ENCODE data around the gene MED29. TPM values are rescaled to one million over a fixed set of nuclear protein-coding genes. Genes with fewer than 3 reads are reported as not detected.

MED29 gene
- total RNA-seq, 1 experiment from 2014 or later, result 42.9 TPM

DNA sequence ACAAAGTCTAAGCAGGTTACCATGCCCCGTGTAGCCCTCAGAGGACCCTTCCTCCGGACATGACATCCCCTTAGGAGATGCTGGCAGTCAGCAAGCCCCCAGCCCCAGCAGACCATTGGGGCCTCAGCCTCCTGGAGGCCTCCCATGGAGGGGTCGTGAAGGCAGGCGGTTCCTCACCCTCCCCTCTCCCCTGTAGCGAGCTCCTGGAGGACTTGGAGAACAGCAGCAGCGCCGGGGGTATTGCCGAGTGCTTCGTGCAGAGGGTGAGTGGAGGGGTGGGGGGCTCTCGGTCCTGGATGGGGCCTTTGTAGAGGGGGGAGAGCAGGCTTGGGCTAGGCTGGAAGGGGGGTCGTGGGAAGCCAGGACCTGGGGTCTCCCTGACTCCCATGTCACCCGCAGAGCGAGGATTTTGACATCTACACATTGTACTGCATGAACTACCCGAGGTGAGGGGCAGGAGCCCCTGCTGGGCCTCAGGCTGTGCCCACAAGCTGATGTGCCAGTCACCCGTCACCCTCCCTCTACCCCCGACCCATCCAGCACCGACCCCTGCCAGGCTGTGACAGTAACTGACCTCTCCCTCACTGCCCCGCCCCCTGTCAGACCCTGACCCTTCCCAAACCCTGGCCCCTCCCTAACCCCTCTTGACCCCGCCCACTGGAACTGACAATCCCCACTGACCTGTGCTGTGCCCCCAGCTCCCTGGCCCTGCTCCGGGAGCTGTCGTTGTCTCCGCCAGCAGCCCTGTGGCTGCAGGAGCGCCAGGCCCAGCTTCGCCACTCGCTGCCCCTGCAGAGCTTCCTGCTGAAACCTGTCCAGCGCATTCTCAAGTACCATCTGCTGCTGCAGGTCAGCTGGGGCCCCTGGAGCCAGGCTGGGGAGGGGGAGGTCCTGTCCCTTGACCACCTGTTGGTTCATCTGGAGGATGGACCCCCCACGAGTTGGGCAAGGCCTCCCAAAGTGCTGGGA is 25.3 kb downstream of the MED29 start:
- no peak overlapping the region for H3K4me3 Mint-ChIP-seq
- H3K9me3 Mint-ChIP-seq, result no peaks in the 10 kb centered on the region
- H3K27ac Mint-ChIP-seq, result no peak overlapping the region
- TF ChIP-seq IRF2 (CRISPR knock-in tag; IDR thresholded peaks at IDR 0.05; ENCODE audit: borderline replicate concordance, low read depth), result no peak
- TF ChIP-seq, protein P1, sequence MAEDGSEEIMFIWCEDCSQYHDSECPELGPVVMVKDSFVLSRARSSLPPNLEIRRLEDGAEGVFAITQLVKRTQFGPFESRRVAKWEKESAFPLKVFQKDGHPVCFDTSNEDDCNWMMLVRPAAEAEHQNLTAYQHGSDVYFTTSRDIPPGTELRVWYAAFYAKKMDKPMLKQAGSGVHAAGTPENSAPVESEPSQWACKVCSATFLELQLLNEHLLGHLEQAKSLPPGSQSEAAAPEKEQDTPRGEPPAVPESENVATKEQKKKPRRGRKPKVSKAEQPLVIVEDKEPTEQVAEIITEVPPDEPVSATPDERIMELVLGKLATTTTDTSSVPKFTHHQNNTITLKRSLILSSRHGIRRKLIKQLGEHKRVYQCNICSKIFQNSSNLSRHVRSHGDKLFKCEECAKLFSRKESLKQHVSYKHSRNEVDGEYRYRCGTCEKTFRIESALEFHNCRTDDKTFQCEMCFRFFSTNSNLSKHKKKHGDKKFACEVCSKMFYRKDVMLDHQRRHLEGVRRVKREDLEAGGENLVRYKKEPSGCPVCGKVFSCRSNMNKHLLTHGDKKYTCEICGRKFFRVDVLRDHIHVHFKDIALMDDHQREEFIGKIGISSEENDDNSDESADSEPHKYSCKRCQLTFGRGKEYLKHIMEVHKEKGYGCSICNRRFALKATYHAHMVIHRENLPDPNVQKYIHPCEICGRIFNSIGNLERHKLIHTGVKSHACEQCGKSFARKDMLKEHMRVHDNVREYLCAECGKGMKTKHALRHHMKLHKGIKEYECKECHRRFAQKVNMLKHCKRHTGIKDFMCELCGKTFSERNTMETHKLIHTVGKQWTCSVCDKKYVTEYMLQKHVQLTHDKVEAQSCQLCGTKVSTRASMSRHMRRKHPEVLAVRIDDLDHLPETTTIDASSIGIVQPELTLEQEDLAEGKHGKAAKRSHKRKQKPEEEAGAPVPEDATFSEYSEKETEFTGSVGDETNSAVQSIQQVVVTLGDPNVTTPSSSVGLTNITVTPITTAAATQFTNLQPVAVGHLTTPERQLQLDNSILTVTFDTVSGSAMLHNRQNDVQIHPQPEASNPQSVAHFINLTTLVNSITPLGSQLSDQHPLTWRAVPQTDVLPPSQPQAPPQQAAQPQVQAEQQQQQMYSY (CRISPR knock-in tag; IDR thresholded peaks at IDR 0.05), result no peak
- no peak for TF ChIP-seq FOXK1 (CRISPR knock-in tag; IDR thresholded peaks at IDR 0.05)
- TF ChIP-seq, protein P2, sequence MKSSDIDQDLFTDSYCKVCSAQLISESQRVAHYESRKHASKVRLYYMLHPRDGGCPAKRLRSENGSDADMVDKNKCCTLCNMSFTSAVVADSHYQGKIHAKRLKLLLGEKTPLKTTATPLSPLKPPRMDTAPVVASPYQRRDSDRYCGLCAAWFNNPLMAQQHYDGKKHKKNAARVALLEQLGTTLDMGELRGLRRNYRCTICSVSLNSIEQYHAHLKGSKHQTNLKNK (CRISPR knock-in tag; IDR thresholded peaks at IDR 0.05), result no peak
- TF ChIP-seq, protein P3, sequence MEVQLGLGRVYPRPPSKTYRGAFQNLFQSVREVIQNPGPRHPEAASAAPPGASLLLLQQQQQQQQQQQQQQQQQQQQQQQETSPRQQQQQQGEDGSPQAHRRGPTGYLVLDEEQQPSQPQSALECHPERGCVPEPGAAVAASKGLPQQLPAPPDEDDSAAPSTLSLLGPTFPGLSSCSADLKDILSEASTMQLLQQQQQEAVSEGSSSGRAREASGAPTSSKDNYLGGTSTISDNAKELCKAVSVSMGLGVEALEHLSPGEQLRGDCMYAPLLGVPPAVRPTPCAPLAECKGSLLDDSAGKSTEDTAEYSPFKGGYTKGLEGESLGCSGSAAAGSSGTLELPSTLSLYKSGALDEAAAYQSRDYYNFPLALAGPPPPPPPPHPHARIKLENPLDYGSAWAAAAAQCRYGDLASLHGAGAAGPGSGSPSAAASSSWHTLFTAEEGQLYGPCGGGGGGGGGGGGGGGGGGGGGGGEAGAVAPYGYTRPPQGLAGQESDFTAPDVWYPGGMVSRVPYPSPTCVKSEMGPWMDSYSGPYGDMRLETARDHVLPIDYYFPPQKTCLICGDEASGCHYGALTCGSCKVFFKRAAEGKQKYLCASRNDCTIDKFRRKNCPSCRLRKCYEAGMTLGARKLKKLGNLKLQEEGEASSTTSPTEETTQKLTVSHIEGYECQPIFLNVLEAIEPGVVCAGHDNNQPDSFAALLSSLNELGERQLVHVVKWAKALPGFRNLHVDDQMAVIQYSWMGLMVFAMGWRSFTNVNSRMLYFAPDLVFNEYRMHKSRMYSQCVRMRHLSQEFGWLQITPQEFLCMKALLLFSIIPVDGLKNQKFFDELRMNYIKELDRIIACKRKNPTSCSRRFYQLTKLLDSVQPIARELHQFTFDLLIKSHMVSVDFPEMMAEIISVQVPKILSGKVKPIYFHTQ (CRISPR knock-in tag; IDR thresholded peaks at IDR 0.05), result no peak
- TF ChIP-seq, protein P4, sequence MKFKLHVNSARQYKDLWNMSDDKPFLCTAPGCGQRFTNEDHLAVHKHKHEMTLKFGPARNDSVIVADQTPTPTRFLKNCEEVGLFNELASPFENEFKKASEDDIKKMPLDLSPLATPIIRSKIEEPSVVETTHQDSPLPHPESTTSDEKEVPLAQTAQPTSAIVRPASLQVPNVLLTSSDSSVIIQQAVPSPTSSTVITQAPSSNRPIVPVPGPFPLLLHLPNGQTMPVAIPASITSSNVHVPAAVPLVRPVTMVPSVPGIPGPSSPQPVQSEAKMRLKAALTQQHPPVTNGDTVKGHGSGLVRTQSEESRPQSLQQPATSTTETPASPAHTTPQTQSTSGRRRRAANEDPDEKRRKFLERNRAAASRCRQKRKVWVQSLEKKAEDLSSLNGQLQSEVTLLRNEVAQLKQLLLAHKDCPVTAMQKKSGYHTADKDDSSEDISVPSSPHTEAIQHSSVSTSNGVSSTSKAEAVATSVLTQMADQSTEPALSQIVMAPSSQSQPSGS (CRISPR knock-in tag; IDR thresholded peaks at IDR 0.05; ENCODE audit: borderline replicate concordance, low read depth), result no peak
- TF ChIP-seq, protein P5, sequence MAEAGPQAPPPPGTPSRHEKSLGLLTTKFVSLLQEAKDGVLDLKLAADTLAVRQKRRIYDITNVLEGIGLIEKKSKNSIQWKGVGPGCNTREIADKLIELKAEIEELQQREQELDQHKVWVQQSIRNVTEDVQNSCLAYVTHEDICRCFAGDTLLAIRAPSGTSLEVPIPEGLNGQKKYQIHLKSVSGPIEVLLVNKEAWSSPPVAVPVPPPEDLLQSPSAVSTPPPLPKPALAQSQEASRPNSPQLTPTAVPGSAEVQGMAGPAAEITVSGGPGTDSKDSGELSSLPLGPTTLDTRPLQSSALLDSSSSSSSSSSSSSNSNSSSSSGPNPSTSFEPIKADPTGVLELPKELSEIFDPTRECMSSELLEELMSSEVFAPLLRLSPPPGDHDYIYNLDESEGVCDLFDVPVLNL (CRISPR knock-in tag; IDR thresholded peaks at IDR 0.05; ENCODE audit: borderline replicate concordance, low read depth), result no peak
- TF ChIP-seq, protein P6, sequence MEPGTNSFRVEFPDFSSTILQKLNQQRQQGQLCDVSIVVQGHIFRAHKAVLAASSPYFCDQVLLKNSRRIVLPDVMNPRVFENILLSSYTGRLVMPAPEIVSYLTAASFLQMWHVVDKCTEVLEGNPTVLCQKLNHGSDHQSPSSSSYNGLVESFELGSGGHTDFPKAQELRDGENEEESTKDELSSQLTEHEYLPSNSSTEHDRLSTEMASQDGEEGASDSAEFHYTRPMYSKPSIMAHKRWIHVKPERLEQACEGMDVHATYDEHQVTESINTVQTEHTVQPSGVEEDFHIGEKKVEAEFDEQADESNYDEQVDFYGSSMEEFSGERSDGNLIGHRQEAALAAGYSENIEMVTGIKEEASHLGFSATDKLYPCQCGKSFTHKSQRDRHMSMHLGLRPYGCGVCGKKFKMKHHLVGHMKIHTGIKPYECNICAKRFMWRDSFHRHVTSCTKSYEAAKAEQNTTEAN (CRISPR knock-in tag; IDR thresholded peaks at IDR 0.05), result no peak
- TF ChIP-seq NFE2L1 (CRISPR knock-in tag; IDR thresholded peaks at IDR 0.05), result no peak
- no peak for TF ChIP-seq SMAD4 (CRISPR knock-in tag; IDR thresholded peaks at IDR 0.05)
- no peak for TF ChIP-seq ESRRA (CRISPR knock-in tag; IDR thresholded peaks at IDR 0.05; ENCODE audit: borderline replicate concordance)
- TF ChIP-seq EMX1 (CRISPR knock-in tag; IDR thresholded peaks at IDR 0.05), result no peak
- TF ChIP-seq SMAD3 (CRISPR knock-in tag; IDR thresholded peaks at IDR 0.05; ENCODE audit: borderline replicate concordance), result no peak
- TF ChIP-seq, protein P7, sequence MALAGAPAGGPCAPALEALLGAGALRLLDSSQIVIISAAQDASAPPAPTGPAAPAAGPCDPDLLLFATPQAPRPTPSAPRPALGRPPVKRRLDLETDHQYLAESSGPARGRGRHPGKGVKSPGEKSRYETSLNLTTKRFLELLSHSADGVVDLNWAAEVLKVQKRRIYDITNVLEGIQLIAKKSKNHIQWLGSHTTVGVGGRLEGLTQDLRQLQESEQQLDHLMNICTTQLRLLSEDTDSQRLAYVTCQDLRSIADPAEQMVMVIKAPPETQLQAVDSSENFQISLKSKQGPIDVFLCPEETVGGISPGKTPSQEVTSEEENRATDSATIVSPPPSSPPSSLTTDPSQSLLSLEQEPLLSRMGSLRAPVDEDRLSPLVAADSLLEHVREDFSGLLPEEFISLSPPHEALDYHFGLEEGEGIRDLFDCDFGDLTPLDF (CRISPR knock-in tag; IDR thresholded peaks at IDR 0.05), result no peak
- TF ChIP-seq ZNF317 (CRISPR knock-in tag; IDR thresholded peaks at IDR 0.05; ENCODE audit: borderline replicate concordance, low read depth), result no peak
- TF ChIP-seq CREB1 (CRISPR knock-in tag; IDR thresholded peaks at IDR 0.05), result no peak
- TF ChIP-seq, protein P8, sequence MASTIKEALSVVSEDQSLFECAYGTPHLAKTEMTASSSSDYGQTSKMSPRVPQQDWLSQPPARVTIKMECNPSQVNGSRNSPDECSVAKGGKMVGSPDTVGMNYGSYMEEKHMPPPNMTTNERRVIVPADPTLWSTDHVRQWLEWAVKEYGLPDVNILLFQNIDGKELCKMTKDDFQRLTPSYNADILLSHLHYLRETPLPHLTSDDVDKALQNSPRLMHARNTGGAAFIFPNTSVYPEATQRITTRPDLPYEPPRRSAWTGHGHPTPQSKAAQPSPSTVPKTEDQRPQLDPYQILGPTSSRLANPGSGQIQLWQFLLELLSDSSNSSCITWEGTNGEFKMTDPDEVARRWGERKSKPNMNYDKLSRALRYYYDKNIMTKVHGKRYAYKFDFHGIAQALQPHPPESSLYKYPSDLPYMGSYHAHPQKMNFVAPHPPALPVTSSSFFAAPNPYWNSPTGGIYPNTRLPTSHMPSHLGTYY (CRISPR knock-in tag; IDR thresholded peaks at IDR 0.05), result no peak
- no peak for DNase-seq (ENCODE audit: low spot score)
- peaks cover 18% of the 10 kb centered on the region for H3K36me3 Mint-ChIP-seq
- no peaks in the 10 kb centered on the region for H3K27me3 Mint-ChIP-seq (ENCODE audit: low read depth)
- ChIA-PET CTCF (interaction anchor here (0.6 to 1.3 kb wide), 5 partner anchors 11 to 103 kb away, joined by 3 to 5 read pairs (median 3); no protein-coding TSS in a partner anchor), POLR2A (interaction anchor here (0.6 to 1.2 kb wide), 4 partner anchors 10 to 76 kb away, joined by 3 to 4 read pairs (median 4); no protein-coding TSS in a partner anchor)
- H3K4me1 Mint-ChIP-seq, result peaks cover 21% of the 10 kb centered on the region
- ATAC-seq, result no peak

Measured in WTC11 (cell line).